Fibroblast of lung (primary cell): Measurements from ENCODE around the gene MLLT10. TPM values are rescaled to one million over a fixed set of nuclear protein-coding genes. Genes with fewer than 3 reads are reported as not detected.
"Not testable (repeated sequence)": the region's sequence is repeated elsewhere in the genome, so short reads cannot be mapped to it uniquely, and the experiment has no call there.

Experiments
- DNase-seq, 2 donors: peaks; one replicate each; pipeline versions ENCODE4 v3.0.0 to v3.0.0-alpha.2; 2010; ENCODE audit warnings: low read depth in 2 of 2
- H2AFZ ChIP-seq: 2 replicates; pipeline ENCODE4 v1.5.1; 2012; ENCODE audit warnings: low read length, control low read depth, inconsistent platforms
- H3K27ac ChIP-seq: 2 replicates; pipeline ENCODE4 v1.5.1; 2011; ENCODE audit warnings: low read length, control low read depth; ENCODE audit not compliant: insufficient read depth
- H3K27me3 ChIP-seq: 2 replicates; pipeline ENCODE4 v1.5.1; 2011; ENCODE audit warnings: mild to moderate bottlenecking, low read length; ENCODE audit not compliant: control insufficient read depth, insufficient read depth
- H3K36me3 ChIP-seq: 2 replicates; pipeline ENCODE4 v1.5.1; 2011; ENCODE audit warnings: low read length; ENCODE audit not compliant: control insufficient read depth, insufficient read depth
- H3K4me1 ChIP-seq: 2 replicates; pipeline ENCODE4 v1.5.1; 2011; ENCODE audit warnings: low read length; ENCODE audit not compliant: control insufficient read depth, insufficient read depth; ENCODE audit errors: extremely low read depth
- H3K4me2 ChIP-seq: 2 replicates; pipeline ENCODE4 v1.5.1; 2011; ENCODE audit warnings: low read length, control low read depth; ENCODE audit not compliant: insufficient read depth; ENCODE audit errors: extremely low read depth
- H3K4me3 ChIP-seq, 4 experiments: fragments of 200-600 bp in 1 of 4; sonication (generic) in 1 of 4; replicated peaks in 1 of 4; 2 replicates each; pipeline ENCODE4 v1.5.1; 2011 to 2016; ENCODE audit warnings: low read length in 4 of 4, low read depth in 3 of 4, mild to moderate bottlenecking in 3 of 4, control low read depth in 2 of 4, inconsistent platforms in 1 of 4, mixed read lengths in 1 of 4; ENCODE audit not compliant: insufficient read depth in 1 of 4; ENCODE audit errors: control extremely low read depth in 1 of 4
- H3K79me2 ChIP-seq: 2 replicates; pipeline ENCODE4 v1.5.1; 2012; ENCODE audit warnings: mild to moderate bottlenecking, low read length, inconsistent platforms; ENCODE audit not compliant: control insufficient read depth, insufficient read depth
- H3K9ac ChIP-seq: 2 replicates; pipeline ENCODE4 v1.5.1; 2011; ENCODE audit warnings: mild to moderate bottlenecking, low read length, control low read depth; ENCODE audit not compliant: insufficient read depth
- H3K9me3 ChIP-seq: 2 replicates; pipeline ENCODE4 v1.5.1; 2012; ENCODE audit warnings: low read depth, low read length; ENCODE audit not compliant: control insufficient read depth, insufficient read depth
- H4K20me1 ChIP-seq: 2 replicates; pipeline ENCODE4 v1.5.1; 2011; ENCODE audit warnings: low read length; ENCODE audit not compliant: control insufficient read depth, insufficient read depth; ENCODE audit errors: extremely low read depth
- EZH2 ChIP-seq: IDR thresholded peaks from 2 replicates; pipeline ENCODE4 v1.5.1; 2012; ENCODE audit warnings: low read length, control low read depth, mild to moderate bottlenecking; ENCODE audit errors: missing control alignments
- polyA plus RNA-seq, 2 donors: library from polyadenylated mRNA; depleted of rRNA in 1 of 2; stranded (reverse) in 1 of 2; unstranded in 1 of 2; fragments of >200 nt; gene quantifications; 2 replicates each; pipeline ENCODE4 v1.2.1, GENCODE V29; 2011 to 2012; ENCODE audit warnings: missing spikeins in 1 of 2
- total RNA-seq: library from RNA; depleted of rRNA; stranded (reverse); fragments of >200 nt; gene quantifications from 2 replicates; pipeline ENCODE4 v1.2.1, GENCODE V29; 2014
- TF ChIP-seq, protein P1 (sequence below), 2 donors: IDR thresholded peaks in 1 of 2; conservative IDR thresholded peaks in 1 of 2; 1 replicate in 1 of 2; 2 replicates in 1 of 2; pipeline ENCODE4 v1.5.1; 2011 to 2012; ENCODE audit warnings: low read length in 2 of 2, control low read depth in 1 of 2, inconsistent platforms in 1 of 2, low read depth in 1 of 2, mild to moderate bottlenecking in 1 of 2

The MLLT10 gene
- total and polyA plus RNA-seq, 2 donors (not counting 1 experiment from before 2014, with no cell fraction given) = 25.6 to 56.3 TPM

GRCh38 chr10:21547246-21547645 is 13.2 kb downstream of the MLLT10 start:
- TF ChIP-seq, protein P1, sequence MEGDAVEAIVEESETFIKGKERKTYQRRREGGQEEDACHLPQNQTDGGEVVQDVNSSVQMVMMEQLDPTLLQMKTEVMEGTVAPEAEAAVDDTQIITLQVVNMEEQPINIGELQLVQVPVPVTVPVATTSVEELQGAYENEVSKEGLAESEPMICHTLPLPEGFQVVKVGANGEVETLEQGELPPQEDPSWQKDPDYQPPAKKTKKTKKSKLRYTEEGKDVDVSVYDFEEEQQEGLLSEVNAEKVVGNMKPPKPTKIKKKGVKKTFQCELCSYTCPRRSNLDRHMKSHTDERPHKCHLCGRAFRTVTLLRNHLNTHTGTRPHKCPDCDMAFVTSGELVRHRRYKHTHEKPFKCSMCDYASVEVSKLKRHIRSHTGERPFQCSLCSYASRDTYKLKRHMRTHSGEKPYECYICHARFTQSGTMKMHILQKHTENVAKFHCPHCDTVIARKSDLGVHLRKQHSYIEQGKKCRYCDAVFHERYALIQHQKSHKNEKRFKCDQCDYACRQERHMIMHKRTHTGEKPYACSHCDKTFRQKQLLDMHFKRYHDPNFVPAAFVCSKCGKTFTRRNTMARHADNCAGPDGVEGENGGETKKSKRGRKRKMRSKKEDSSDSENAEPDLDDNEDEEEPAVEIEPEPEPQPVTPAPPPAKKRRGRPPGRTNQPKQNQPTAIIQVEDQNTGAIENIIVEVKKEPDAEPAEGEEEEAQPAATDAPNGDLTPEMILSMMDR (conservative IDR thresholded peaks at IDR 0.05 in 1 of 2, IDR thresholded peaks at IDR 0.05 in 1 of 2; ENCODE audit: low read depth in 1 of 2, low read length in 2 of 2) = no peak
- no peak for TF ChIP-seq EZH2
- H4K20me1 ChIP-seq = no peaks in the 10 kb centered on the region
- no peaks in the 10 kb centered on the region for H3K9me3 ChIP-seq
- H3K79me2 ChIP-seq = peaks cover 25% of the 10 kb centered on the region
- DNase-seq = no peak
- H3K4me2 ChIP-seq = no peak overlapping the region
- peaks cover 5% of the 10 kb centered on the region for H3K36me3 ChIP-seq
- H3K27me3 ChIP-seq = no peaks in the 10 kb centered on the region
- H3K27ac ChIP-seq = no peak overlapping the region
- H3K4me1 ChIP-seq = no peaks in the 10 kb centered on the region
- no peak overlapping the region for H3K4me3 ChIP-seq
- no peak overlapping the region for H2AFZ ChIP-seq
- H3K9ac ChIP-seq = no peak overlapping the region

- no peak overlapping the region for H3K9ac ChIP-seq
- H3K36me3 ChIP-seq = peaks cover 5% of the 10 kb centered on the region
- H3K4me1 ChIP-seq = no peaks in the 10 kb centered on the region
- H2AFZ ChIP-seq = no peak overlapping the region
- H3K4me2 ChIP-seq = no peak overlapping the region
- H3K79me2 ChIP-seq = peaks cover 31% of the 10 kb centered on the region
- DNase-seq = no peak
- H3K4me3 ChIP-seq = no peak overlapping the region
- no peaks in the 10 kb centered on the region for H3K27me3 ChIP-seq
- H4K20me1 ChIP-seq = no peaks in the 10 kb centered on the region
- H3K27ac ChIP-seq = no peak overlapping the region
- no peaks in the 10 kb centered on the region for H3K9me3 ChIP-seq
- TF ChIP-seq EZH2 = no peak
- TF ChIP-seq, protein P1 (conservative IDR thresholded peaks at IDR 0.05 in 1 of 2, IDR thresholded peaks at IDR 0.05 in 1 of 2; ENCODE audit: low read depth in 1 of 2, low read length in 2 of 2) = no peak
Observed at GRCh38 chr10:21552638-21553037, 18.6 kb downstream of the MLLT10 start.

- no peak for TF ChIP-seq EZH2
- TF ChIP-seq, protein P1 (conservative IDR thresholded peaks at IDR 0.05 in 1 of 2, IDR thresholded peaks at IDR 0.05 in 1 of 2; ENCODE audit: low read depth in 1 of 2, low read length in 2 of 2) = no peak
- H4K20me1 ChIP-seq = no peaks in the 10 kb centered on the region
- no peaks in the 10 kb centered on the region for H3K9me3 ChIP-seq
- peaks cover 47% of the 10 kb centered on the region for H3K79me2 ChIP-seq
- peaks cover 4% of the 10 kb centered on the region for H3K36me3 ChIP-seq
- no peaks in the 10 kb centered on the region for H3K27me3 ChIP-seq
- no peak overlapping the region for H3K27ac ChIP-seq
- no peak for DNase-seq
- no peak overlapping the region for H2AFZ ChIP-seq
- H3K9ac ChIP-seq = no peak overlapping the region
- H3K4me3 ChIP-seq = no peak overlapping the region
- no peaks in the 10 kb centered on the region for H3K4me1 ChIP-seq
- H3K4me2 ChIP-seq = no peak overlapping the region
Observed at GRCh38 chr10:21556527-21556926, 22.5 kb downstream of the MLLT10 start.

- not testable (repeated sequence) for H3K27ac ChIP-seq, H3K9me3 ChIP-seq, DNase-seq, H3K27me3 ChIP-seq, H2AFZ ChIP-seq, H3K4me2 ChIP-seq, H3K4me3 ChIP-seq, H3K4me1 ChIP-seq, H3K9ac ChIP-seq, H4K20me1 ChIP-seq, H3K36me3 ChIP-seq
- H3K79me2 ChIP-seq = peaks cover 52% of the 10 kb centered on the region
Observed at GRCh38 chr10:21558984-21559383, 25.0 kb downstream of the MLLT10 start.
